ENCODE results near the gene PTPN1.
A peak's percentile ranks its signal among the peaks of the same experiment; 100 is the strongest.

Gene PTPN1

GRCh38 chr20:50509923-50510705 is at the start of gene PTPN1:
Gene PTPN1, plus strand, starts transcription at chr20:50510383. Its CDS starts 145 bp downstream, at chr20:50510528.
- H3K4me3 ChIP-seq (ENCODE audit: low read depth, low read length): peak within 1 kb of the TSS; percentile 97
- TF ChIP-seq, protein P1, sequence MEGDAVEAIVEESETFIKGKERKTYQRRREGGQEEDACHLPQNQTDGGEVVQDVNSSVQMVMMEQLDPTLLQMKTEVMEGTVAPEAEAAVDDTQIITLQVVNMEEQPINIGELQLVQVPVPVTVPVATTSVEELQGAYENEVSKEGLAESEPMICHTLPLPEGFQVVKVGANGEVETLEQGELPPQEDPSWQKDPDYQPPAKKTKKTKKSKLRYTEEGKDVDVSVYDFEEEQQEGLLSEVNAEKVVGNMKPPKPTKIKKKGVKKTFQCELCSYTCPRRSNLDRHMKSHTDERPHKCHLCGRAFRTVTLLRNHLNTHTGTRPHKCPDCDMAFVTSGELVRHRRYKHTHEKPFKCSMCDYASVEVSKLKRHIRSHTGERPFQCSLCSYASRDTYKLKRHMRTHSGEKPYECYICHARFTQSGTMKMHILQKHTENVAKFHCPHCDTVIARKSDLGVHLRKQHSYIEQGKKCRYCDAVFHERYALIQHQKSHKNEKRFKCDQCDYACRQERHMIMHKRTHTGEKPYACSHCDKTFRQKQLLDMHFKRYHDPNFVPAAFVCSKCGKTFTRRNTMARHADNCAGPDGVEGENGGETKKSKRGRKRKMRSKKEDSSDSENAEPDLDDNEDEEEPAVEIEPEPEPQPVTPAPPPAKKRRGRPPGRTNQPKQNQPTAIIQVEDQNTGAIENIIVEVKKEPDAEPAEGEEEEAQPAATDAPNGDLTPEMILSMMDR (IDR thresholded peaks at IDR 0.05; ENCODE audit: low read depth, low read length): no peak

DNA sequence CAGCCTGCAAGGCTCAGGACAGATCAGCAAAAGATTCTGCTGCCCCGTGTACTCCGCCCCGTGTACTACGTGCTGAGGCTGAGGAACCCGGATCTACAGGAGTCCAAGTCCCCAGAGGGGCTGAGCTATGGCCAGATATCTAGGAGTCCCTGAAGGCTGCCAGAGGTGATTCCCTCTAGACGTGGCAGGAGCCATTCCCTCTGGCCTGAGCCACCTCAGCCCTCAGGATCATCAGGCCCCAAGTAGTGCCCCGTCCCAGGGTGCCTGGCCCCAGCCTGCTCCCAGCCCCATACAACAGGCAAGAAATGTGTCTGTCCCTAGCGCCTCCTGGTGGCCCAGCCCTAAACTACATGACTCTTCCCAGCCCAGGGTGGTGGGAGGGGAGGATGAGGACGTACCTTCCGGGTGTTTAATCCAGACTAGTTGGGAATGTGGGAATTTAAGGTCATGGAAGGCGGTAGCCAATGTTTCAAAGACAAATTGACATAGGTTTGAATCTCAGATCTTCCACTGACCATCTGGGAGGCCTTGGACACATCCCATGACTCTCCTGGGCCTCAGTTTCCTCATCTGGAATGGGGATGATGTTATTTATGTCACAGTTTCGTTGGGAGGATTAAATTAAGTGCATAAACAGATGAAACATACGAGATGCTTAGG is 49.4 kb upstream of the PTPN1 start:
- TF ChIP-seq, protein P1 (IDR thresholded peaks at IDR 0.05; ENCODE audit: low read depth, low read length): peak; percentile 85

DNA sequence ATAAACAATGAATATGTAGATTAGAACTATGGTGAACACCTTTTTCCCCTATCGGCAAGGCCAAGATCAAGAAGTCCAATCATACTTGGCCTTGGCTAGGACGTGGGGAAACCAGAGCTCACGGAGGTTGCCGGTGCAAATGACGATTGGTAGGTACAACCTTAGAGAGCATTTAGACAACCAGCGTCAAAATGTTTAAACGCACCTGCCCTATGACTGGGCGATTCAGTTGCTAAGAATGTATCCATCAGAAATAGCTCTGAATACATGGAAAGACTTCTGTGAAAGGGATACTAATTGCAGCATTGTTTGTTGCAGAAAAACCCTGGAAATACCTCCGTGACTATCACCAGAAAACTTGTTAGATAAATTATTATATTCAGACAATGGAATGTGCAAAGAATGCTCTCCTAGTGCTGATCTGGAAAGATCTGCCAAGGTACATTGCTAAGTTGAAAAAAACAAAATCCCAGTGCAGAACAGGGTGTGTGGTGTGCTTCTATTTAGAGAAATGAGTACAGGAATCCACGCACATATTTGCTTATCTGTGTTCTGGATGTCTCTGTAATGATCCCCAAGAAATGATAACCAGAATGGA is 48.0 kb upstream of the PTPN1 start:
- no peak overlapping the region for H3K4me3 ChIP-seq (ENCODE audit: low read depth, low read length)
- TF ChIP-seq, protein P1 (IDR thresholded peaks at IDR 0.05; ENCODE audit: low read depth, low read length): no peak

More for the DNA sequence above, 49.4 kb upstream of the PTPN1 start:
- no peak overlapping the region for H3K4me3 ChIP-seq (ENCODE audit: low read depth, low read length)

DNA sequence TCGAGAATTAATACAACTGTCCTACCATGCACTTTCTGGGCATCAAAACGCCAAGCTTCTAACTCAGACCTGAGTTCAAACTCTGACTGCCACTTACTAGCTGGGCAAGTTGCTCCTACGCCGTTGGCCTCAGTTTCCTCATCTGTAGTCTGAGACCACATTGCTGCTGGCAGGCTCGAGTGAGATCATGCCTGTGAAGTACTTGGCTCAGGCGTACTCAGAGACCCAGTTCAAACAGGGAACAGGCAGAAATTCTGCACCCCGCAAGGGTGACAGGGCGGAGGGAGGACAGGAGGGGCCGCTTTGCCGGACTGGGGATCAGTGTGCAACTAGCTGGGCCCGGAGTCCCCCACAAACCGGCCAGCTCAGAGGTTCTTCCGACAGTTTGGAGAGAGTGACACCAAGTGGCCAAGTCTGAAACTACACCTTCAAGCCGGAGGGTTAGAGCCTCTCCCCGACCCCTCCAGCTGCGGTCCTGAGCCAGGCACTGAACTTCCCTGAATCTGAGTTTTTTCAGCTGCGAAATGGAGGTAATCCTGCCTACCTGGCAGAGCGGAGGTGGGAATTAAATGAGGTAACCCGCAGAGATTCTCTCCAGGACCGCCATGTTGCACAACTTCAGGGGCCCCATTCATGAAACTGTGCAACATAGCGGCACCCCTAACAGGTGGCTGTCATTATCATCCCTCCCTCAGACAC is 46.0 kb upstream of the PTPN1 start:
- TF ChIP-seq, protein P1 (IDR thresholded peaks at IDR 0.05; ENCODE audit: low read depth, low read length): peak; percentile 75
- H3K4me3 ChIP-seq (ENCODE audit: low read depth, low read length): no peak overlapping the region

DNA sequence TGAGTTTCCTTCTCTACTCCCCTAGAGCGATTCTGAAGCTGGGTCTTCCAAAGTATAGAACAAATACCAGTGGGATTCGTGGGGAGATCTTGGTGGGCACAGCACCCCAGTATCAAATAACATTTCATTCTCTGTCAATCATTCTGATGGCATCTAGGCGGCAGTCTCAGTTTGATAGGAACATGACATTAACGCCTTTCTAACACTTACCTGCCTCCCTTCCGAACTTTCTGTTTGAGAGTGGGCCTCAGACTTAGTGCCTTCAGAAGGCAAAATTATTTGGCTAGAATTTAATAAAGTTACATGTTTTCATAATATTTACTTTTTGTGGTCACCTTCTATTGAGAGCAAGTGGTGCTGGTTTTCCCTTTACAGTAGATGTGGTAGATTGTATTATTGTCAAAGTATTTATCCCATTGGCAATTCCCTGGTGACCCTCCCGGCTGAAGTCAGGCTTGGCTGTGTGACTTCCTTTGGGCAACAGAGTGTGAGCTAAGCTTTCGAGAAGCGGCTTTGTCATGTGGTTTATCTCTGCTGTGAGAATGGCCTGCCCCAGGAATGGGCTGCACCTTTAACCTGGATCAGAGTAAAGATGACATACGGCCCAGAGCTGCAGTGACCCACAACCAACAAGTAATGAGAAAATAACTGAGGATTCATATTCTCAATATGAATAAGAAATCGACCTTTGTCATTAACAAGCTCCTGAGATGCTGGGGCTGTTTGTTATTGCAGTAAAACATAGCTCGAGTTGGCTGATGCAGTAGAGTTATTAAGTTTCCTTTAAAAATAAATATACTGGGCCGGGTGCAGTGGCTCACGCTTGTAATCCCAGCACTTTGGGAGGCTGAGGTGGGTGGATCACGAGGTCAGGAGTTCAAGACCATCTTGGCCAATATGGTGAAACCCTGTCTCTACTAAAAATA is 45.2 kb upstream of the PTPN1 start:
- TF ChIP-seq, protein P1 (IDR thresholded peaks at IDR 0.05; ENCODE audit: low read depth, low read length): no peak
- no peak overlapping the region for H3K4me3 ChIP-seq (ENCODE audit: low read depth, low read length)

GRCh38 chr20:50467174-50467573 is 43.0 kb upstream of the PTPN1 start:
- no peak overlapping the region for H3K4me3 ChIP-seq (ENCODE audit: low read depth, low read length)
- TF ChIP-seq, protein P1 (IDR thresholded peaks at IDR 0.05; ENCODE audit: low read depth, low read length): no peak
